ENCODE measurements around the gene NDUFB7.
"Not testable (repeated sequence)": the region's sequence is repeated elsewhere in the genome, so short reads cannot be mapped to it uniquely, and the experiment has no call there.

DNA sequence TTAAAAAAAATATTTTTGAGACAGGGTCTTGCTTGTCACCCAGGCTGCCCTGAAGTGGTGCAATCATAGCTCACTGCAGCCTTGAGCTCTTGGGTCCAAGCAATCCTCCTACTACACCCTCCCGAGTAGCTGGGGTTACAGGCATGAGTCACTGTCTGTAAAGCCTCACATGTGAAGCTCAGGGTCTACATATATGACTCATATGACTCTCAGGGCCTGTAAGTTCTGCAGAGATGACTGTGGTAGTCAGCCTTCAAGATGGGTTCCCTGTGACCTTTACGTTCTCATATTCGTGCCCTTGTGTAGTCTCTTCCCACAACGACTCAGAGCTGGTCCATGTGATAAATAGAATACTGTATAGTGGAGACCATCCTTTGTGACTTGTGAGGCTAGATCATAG lies 17.6 kb upstream of the NDUFB7 start:
- TF ChIP-seq, protein P1, sequence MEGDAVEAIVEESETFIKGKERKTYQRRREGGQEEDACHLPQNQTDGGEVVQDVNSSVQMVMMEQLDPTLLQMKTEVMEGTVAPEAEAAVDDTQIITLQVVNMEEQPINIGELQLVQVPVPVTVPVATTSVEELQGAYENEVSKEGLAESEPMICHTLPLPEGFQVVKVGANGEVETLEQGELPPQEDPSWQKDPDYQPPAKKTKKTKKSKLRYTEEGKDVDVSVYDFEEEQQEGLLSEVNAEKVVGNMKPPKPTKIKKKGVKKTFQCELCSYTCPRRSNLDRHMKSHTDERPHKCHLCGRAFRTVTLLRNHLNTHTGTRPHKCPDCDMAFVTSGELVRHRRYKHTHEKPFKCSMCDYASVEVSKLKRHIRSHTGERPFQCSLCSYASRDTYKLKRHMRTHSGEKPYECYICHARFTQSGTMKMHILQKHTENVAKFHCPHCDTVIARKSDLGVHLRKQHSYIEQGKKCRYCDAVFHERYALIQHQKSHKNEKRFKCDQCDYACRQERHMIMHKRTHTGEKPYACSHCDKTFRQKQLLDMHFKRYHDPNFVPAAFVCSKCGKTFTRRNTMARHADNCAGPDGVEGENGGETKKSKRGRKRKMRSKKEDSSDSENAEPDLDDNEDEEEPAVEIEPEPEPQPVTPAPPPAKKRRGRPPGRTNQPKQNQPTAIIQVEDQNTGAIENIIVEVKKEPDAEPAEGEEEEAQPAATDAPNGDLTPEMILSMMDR (conservative IDR thresholded peaks at IDR 0.05): not testable (repeated sequence)
- not testable (repeated sequence) for TF ChIP-seq EZH2 (IDR thresholded peaks at IDR 0.05; ENCODE audit: low read depth)
